GM12878 (cell line): ENCODE data around the gene TRIM38. TPM values are rescaled to one million over a fixed set of nuclear protein-coding genes. Genes with fewer than 3 reads are reported as not detected.

ENCODE experiments used
- ATAC-seq: fragments of 200-7000 bp; cut with Tn5 transposase; 3 replicates; pipeline ENCODE4 v1.9.1; 2020; ENCODE audit warnings: mild to moderate bottlenecking, moderate library complexity
- BruUV-seq: library from RNA; stranded (reverse); fragments of 400-500 nt; replicated peaks from 2 replicates; lab custom pipeline; 2021; lab: Mats Ljungman, UMichigan
- CTCF ChIA-PET: fragments of 300-600 bp; sonication (Branson Sonifier 250); formaldehyde crosslinking; extraction: SDS; loops from one replicate; lab custom pipeline; 2021; ENCODE audit warnings: inconsistent platforms; lab: Yijun Ruan, JAX
- POLR2A ChIA-PET: fragments of 350-600 bp; formaldehyde crosslinking; extraction: SDS; loops from one replicate; lab custom pipeline; 2021; ENCODE audit warnings: inconsistent platforms; lab: Charles Lee
- RAD21 ChIA-PET: fragments of 300-600 bp; sonication (Branson Sonifier 250); formaldehyde crosslinking; loops from one replicate; lab custom pipeline; 2023; ENCODE audit warnings: antibody characterized with exemption; ENCODE audit not compliant: unreplicated experiment; lab: Charles Lee
- SMC1A ChIA-PET: fragments of 300-600 bp; sonication (Branson Sonifier 250); formaldehyde crosslinking; loops from one replicate; lab custom pipeline; 2023; ENCODE audit not compliant: unreplicated experiment, uncharacterized antibody; lab: Charles Lee
- DNase-seq: peaks from one replicate; pipeline ENCODE4 v3.0.0-alpha.2; 2011; ENCODE audit warnings: low read depth, low spot score
- FAIRE-seq: peaks from 3 replicates; lab custom pipeline; 2011; peaks lifted over from hg19 to GRCh38; lab: Jason Lieb, UNC
- H2AFZ ChIP-seq: 2 replicates; pipeline ENCODE4 v1.6.0; 2011; ENCODE audit warnings: low read depth, low read length, control low read depth; ENCODE audit not compliant: control insufficient read depth
- H3K27ac ChIP-seq: 2 replicates; pipeline ENCODE4 v1.5.1; 2011; ENCODE audit warnings: control low read depth; ENCODE audit not compliant: control insufficient read depth, insufficient read depth
- H3K27me3 ChIP-seq, 2 experiments: replicated peaks in 1 of 2; 2 replicates each; pipeline versions ENCODE4 v1.6.0 to v1.6.1; 2011; ENCODE audit warnings: low read length in 1 of 2; ENCODE audit not compliant: control insufficient read depth in 2 of 2, insufficient read depth in 2 of 2
- H3K36me3 ChIP-seq, 2 experiments: 2 replicates each; pipeline ENCODE4 v1.5.1; 2011; ENCODE audit warnings: low read length in 1 of 2; ENCODE audit not compliant: control insufficient read depth in 2 of 2, insufficient read depth in 2 of 2
- H3K4me1 ChIP-seq: 2 replicates; pipeline ENCODE4 v1.6.1; 2011; ENCODE audit warnings: mild to moderate bottlenecking, low read length, moderate library complexity, mixed read lengths; ENCODE audit not compliant: control insufficient read depth, insufficient read depth
- H3K4me2 ChIP-seq: 2 replicates; pipeline ENCODE4 v1.6.0; 2011; ENCODE audit warnings: control low read depth; ENCODE audit not compliant: control insufficient read depth, insufficient read depth
- H3K4me3 ChIP-seq: fragments of 200-600 bp; sonication (generic); 2 replicates; pipeline ENCODE4 v1.5.1; 2016
- H3K79me2 ChIP-seq: 2 replicates; pipeline ENCODE4 v1.6.0; 2011; ENCODE audit warnings: low read length; ENCODE audit not compliant: control insufficient read depth, insufficient read depth
- H3K9ac ChIP-seq: 2 replicates; pipeline ENCODE4 v1.8.0; 2011; ENCODE audit warnings: low read length, control low read depth, mixed read lengths; ENCODE audit not compliant: control insufficient read depth, insufficient read depth
- H3K9me3 ChIP-seq: replicated peaks from 3 replicates; pipeline ENCODE4 v1.5.1; 2011; ENCODE audit warnings: mild to moderate bottlenecking, low read length; ENCODE audit not compliant: control insufficient read depth, insufficient read depth
- H4K20me1 ChIP-seq: 2 replicates; pipeline ENCODE4 v1.6.0; 2011; ENCODE audit not compliant: control insufficient read depth, insufficient read depth
- CBFB ChIP-seq: IDR thresholded peaks from 2 replicates; pipeline ENCODE4 v1.6.1; 2016; ENCODE audit warnings: antibody characterized with exemption, low read depth
- EGR1 ChIP-seq, 2 experiments: IDR thresholded peaks; 1 replicate in 1 of 2; 2 replicates in 1 of 2; pipeline ENCODE4 v1.6.1; 2011 to 2012; ENCODE audit warnings: low read depth in 2 of 2, low read length in 2 of 2, borderline replicate concordance in 1 of 2, mild to moderate bottlenecking in 1 of 2, moderate library complexity in 1 of 2
- ESRRA ChIP-seq: IDR thresholded peaks from 2 replicates; pipeline ENCODE4 v1.6.1; 2012; ENCODE audit warnings: mild to moderate bottlenecking, low read length, improper control_type of control experiment
- MTA2 ChIP-seq: fragments of 450-650 bp; IDR thresholded peaks from 2 replicates; pipeline ENCODE4 v1.6.1; 2016; ENCODE audit warnings: low read depth, mild to moderate bottlenecking, moderate library complexity
- MTA3 ChIP-seq: IDR thresholded peaks from 2 replicates; pipeline ENCODE4 v1.6.1; 2012; ENCODE audit warnings: low read length, inconsistent platforms, borderline replicate concordance
- NFIC ChIP-seq: IDR thresholded peaks from 2 replicates; pipeline ENCODE4 v1.6.1; 2012; ENCODE audit warnings: low read depth, mild to moderate bottlenecking, inconsistent platforms, low read length, moderate library complexity
- NFYA ChIP-seq: IDR thresholded peaks from 2 replicates; pipeline ENCODE4 v1.6.1; 2011; ENCODE audit warnings: low read depth, mild to moderate bottlenecking, low read length, improper control_type of control experiment, borderline replicate concordance
- NR2C2 ChIP-seq: IDR thresholded peaks from 2 replicates; pipeline ENCODE4 v1.6.1; 2011; ENCODE audit warnings: borderline replicate concordance, low read depth; ENCODE audit not compliant: control insufficient read depth, insufficient read length
- NRF1 ChIP-seq: conservative IDR thresholded peaks from 2 replicates; pipeline ENCODE4 v1.6.1; 2011; ENCODE audit warnings: mild to moderate bottlenecking, low read depth, low read length, improper control_type of control experiment
- RFX5 ChIP-seq: IDR thresholded peaks from 2 replicates; pipeline ENCODE4 v1.6.1; 2011; ENCODE audit warnings: low read depth, low read length, improper control_type of control experiment
- SMAD5 ChIP-seq: IDR thresholded peaks from 2 replicates; pipeline ENCODE4 v1.6.1; 2016; ENCODE audit warnings: antibody characterized with exemption, low read depth
- TAF1 ChIP-seq: IDR thresholded peaks from 2 replicates; pipeline ENCODE4 v1.6.1; 2011; ENCODE audit warnings: mild to moderate bottlenecking, low read depth, low read length, borderline replicate concordance
- TARDBP ChIP-seq: IDR thresholded peaks from 2 replicates; pipeline ENCODE4 v1.6.1; 2016; ENCODE audit warnings: borderline replicate concordance
- ZBTB4 ChIP-seq: fragments of 450-650 bp; formaldehyde crosslinking; IDR thresholded peaks from 2 replicates; pipeline ENCODE4 v1.4.0; 2022; ENCODE audit warnings: mild to moderate bottlenecking, moderate library complexity
- ZNF592 ChIP-seq: fragments of 450-650 bp; IDR thresholded peaks from 2 replicates; pipeline ENCODE4 v1.6.1; 2017; ENCODE audit warnings: mild to moderate bottlenecking, moderate library complexity
- WGBS: methylation state at CpG from one replicate; pipeline ENCODE4 v1.1.6; 2016; ENCODE audit warnings: low lambda C conversion rate; ENCODE audit not compliant: insufficient replicate concordance, insufficient coverage; ENCODE audit errors: missing lambda C conversion rate; 5-methylcytosine and 5-hydroxymethylcytosine counted together
- in situ Hi-C: fragments of 300-500 bp; cut with MboI; formaldehyde crosslinking; loops from 9 replicates; pipeline ENCODE4 v1.14.3; 2018; ENCODE audit warnings: mixed read lengths
- intact Hi-C: fragments of 100-400 bp; cut with micrococcal nuclease; formaldehyde crosslinking; loops from one replicate; pipeline ENCODE4 v1.14.2; 2022; ENCODE audit not compliant: unreplicated experiment
- polyA plus RNA-seq, 11 experiments: library from polyadenylated mRNA; depleted of rRNA in 4 of 11; unstranded in 6 of 11; stranded (reverse) in 5 of 11; fragments of >200 nt; fragmentation: Nextera tagmentation in 4 of 11; fragmentation: Illumina TruSeq in 1 of 11; extraction: Ambion mirVana in 4 of 11; extraction: Trizol in 1 of 11; gene quantifications; 1 replicate in 1 of 11; 2 replicates in 10 of 11; pipeline versions ENCODE4 v1.2.1 to v1.2.3, GENCODE V29; 2011 to 2016; ENCODE audit warnings: inconsistent platforms in 2 of 11, missing spikeins in 2 of 11, low read depth in 1 of 11
- total RNA-seq, 4 experiments: library from RNA; depleted of rRNA in 3 of 4; stranded (reverse); fragments of >200 nt in 3 of 4; fragmentation: Illumina TruSeq in 1 of 4; extraction: Trizol in 1 of 4; gene quantifications; 2 replicates each; pipeline versions ENCODE4 v1.2.1 to v1.2.3, GENCODE V29; 2013 to 2021

TRIM38 gene
- total and polyA plus RNA-seq, 10 of the 15 experiments (the other 5 are each of a cell fraction or from before 2014, with no cell fraction given) = 4.5 to 14.7 (median 11.1) TPM

GRCh38 chr6:25995507-25995906, 32.9 kb downstream of the TRIM38 start (continued):
- peak; percentile 96 for TF ChIP-seq RFX5
- no peak for TF ChIP-seq NR2C2
- TF ChIP-seq SMAD5 = no peak

GRCh38 chr6:25997921-25998320, 35.3 kb downstream of the TRIM38 start:
- in situ Hi-C loops = no loop called here
- 67% methylated on average over 3 of the region's 3 CpGs for WGBS
- Histone ChIP-seq H3K27me3 (no peaks in the 10 kb centered on the region), H4K20me1 (no peaks in the 10 kb centered on the region), H3K27ac (no peak overlapping the region), H3K79me2 (no peaks in the 10 kb centered on the region), H3K36me3 (no peaks in the 10 kb centered on the region; a peak in 1 of 4 replicates), H3K9ac (no peak overlapping the region), H3K4me2 (no peak overlapping the region), H2AFZ (no peak overlapping the region), H3K9me3 (no peaks in the 10 kb centered on the region), H3K4me3 (no peak overlapping the region), H3K4me1 (peaks cover 4% of the 10 kb centered on the region)
- DNase-seq (no peak), FAIRE-seq (no peak), ATAC-seq (no peak)
- intact Hi-C loops = loop anchor here (10.0 kb wide), 1 partner anchor 773 kb away; no protein-coding TSS in a partner anchor
- ChIA-PET SMC1A (interaction anchor here (0.6 to 2.0 kb wide), 5 partner anchors 12 to 1055 kb away, joined by 3 to 10 read pairs (median 4); partner anchors contain the start of gene TRIM38), CTCF (interaction anchor here (0.7 to 3.0 kb wide), 6 partner anchors 27 to 279 kb away, joined by 3 to 18 read pairs (median 4); no protein-coding TSS in a partner anchor), POLR2A (interaction anchor here (1.5 to 2.3 kb wide), 2 partner anchors 9 to 13 kb away, joined by 3 to 10 read pairs; no protein-coding TSS in a partner anchor), RAD21 (interaction anchor here (0.6 kb wide), 1 partner anchor 23 kb away, joined by 3 read pairs; a partner anchor contains a TSS)
- BruUV-seq = no TSS peak
- TF ChIP-seq TARDBP (no peak), NFIC (no peak), NFYA (no peak), MTA2 (no peak), TAF1 (no peak), NRF1 (no peak), ESRRA (no peak), ZNF592 (no peak), EGR1 (IDR thresholded peaks at IDR 0.05; ENCODE audit: borderline replicate concordance in 1 of 2, low read depth in 2 of 2, low read length in 2 of 2) (no peak), MTA3 (no peak), CBFB (no peak), ZBTB4 (no peak)
